Activated CD8-positive, alpha-beta memory T cell treated with anti-CD3 and anti-CD28 coated beads for 36 hours (primary cell): ENCODE results near the gene TCF19. TPM values are rescaled to one million over a fixed set of nuclear protein-coding genes. Genes with fewer than 3 reads are reported as not detected.

Experiments
- total RNA-seq, 2 experiments: library from RNA; stranded (reverse); gene quantifications; one replicate each; pipeline ENCODE4 v1.2.3, GENCODE V29; 2021

The TCF19 gene
- total RNA-seq, 2 experiments from 2014 or later, result 98.1 to 103 TPM

Other genes with a start within 250 kb of the TCF19 start
- gene VARS2, start 244.4 kb upstream of the TCF19 start, total RNA-seq, result 10 to 100 TPM; 80.1 to 88.6 TPM
- gene SFTA2, start 226.4 kb upstream of the TCF19 start, total RNA-seq, result not detected
- gene MUCL3, start 217.6 kb upstream of the TCF19 start, total RNA-seq, result not detected
- gene MUC21, start 174.9 kb upstream of the TCF19 start, total RNA-seq, result not detected
- not detected for gene MUC22, start 148.1 kb upstream of the TCF19 start, total RNA-seq
- not detected for gene C6orf15, start 46.0 kb upstream of the TCF19 start, total RNA-seq
- gene PSORS1C1, start 43.8 kb upstream of the TCF19 start, total RNA-seq, result not detected
- gene CDSN, start 38.1 kb upstream of the TCF19 start, total RNA-seq, result not detected
- gene PSORS1C2, start 19.5 kb upstream of the TCF19 start, total RNA-seq, result not detected
- 10 to 100 TPM; 47.1 to 47.7 TPM for gene CCHCR1, start 787 bp upstream of the TCF19 start, total RNA-seq
- under 1 TPM in 1 of 2 experiments, not detected in 1; 0.15 TPM for gene POU5F1, start 12.1 kb downstream of the TCF19 start, total RNA-seq
- 100 to 1,000 TPM; 647 to 650 TPM for gene HLA-C, start 113.5 kb downstream of the TCF19 start, total RNA-seq
- 1,000 to 10,000 TPM; 2,691 to 2,699 TPM for gene HLA-B, start 198.6 kb downstream of the TCF19 start, total RNA-seq
- gene MICA, start 245.0 kb downstream of the TCF19 start, total RNA-seq, result 10 to 100 TPM; 10.8 to 12.7 TPM